CD4-positive, alpha-beta T cell treated with Interleukin-10 for 1 hour (primary cell): ENCODE measurements around the gene LARGE1.

Experiments used
- DNase-seq: peaks from one replicate; pipeline ENCODE4 v3.0.0-alpha.2; 2020

The LARGE1 gene

DNA sequence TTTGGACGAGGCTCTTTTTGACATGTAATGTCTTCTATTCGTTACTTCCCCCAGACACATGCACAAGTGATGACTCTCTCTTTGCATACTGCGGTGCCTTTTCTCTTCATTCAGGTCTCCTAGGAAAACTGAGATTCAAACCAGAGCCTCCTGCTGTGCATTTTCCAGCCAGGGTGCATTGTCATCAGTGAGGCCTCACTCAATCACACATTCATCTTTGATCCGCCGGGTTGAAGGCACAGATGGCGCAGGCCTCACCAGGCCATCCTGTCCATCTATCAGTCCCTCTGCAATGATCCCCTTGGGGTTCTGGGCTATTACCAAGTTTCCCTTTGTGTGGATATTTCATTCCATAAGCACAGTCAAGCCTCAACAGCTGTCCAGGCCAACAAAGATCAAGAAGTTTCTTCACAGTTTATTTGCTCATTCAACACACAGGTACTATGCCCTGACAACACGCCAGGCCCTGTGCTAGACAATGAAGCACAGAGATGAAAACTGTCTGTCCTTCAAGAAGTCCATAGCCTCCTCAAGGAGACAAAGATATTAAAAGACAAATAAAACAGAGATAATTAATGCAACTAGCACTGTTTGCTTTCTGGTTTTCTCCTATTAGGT, 107.8 kb downstream of the LARGE1 start:
- DNase-seq, result no peak

GRCh38 chr22:33811686-33812085, 108.6 kb downstream of the LARGE1 start:
- DNase-seq, result no peak

DNA sequence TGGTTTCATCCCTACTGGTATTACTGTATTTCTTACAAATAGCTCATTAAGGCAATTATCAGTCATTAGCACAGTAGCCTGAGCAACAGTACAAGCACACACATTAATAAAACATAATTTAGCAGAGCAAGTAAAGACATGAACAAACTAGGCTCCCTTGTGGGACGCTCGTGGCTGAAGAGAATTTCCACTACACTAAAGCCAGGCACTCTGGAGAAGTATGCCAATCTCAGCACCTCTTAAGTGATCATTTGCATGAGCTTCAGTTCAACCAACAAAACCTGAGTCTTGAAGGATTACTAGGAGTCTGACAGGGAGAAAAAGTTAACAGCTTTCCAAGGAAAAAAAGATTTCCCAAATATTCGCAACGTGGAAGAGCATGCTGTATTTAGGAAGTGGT, 109.1 kb downstream of the LARGE1 start:
- DNase-seq, result no peak

GRCh38 chr22:33807470-33807869, 112.8 kb downstream of the LARGE1 start:
- no peak for DNase-seq

DNA sequence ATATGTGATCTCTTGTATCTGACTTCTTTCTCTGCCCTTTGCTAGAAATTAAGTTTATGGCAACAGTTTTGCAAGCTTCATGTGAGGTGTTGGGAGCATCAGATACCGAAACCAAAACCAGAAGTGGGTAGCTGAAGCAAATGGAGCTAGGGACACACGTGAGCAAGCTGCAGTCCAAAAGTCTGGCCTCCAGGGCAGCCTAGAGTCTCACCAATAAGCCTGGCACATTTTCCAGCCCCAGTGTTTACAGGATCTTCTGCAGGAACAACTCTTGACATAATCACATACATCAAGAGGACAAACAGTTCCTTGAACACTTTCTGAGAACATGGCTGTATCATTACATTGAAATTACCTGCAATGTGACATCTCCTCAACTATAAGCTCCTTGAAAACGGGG, 114.1 kb downstream of the LARGE1 start:
- no peak for DNase-seq

DNA sequence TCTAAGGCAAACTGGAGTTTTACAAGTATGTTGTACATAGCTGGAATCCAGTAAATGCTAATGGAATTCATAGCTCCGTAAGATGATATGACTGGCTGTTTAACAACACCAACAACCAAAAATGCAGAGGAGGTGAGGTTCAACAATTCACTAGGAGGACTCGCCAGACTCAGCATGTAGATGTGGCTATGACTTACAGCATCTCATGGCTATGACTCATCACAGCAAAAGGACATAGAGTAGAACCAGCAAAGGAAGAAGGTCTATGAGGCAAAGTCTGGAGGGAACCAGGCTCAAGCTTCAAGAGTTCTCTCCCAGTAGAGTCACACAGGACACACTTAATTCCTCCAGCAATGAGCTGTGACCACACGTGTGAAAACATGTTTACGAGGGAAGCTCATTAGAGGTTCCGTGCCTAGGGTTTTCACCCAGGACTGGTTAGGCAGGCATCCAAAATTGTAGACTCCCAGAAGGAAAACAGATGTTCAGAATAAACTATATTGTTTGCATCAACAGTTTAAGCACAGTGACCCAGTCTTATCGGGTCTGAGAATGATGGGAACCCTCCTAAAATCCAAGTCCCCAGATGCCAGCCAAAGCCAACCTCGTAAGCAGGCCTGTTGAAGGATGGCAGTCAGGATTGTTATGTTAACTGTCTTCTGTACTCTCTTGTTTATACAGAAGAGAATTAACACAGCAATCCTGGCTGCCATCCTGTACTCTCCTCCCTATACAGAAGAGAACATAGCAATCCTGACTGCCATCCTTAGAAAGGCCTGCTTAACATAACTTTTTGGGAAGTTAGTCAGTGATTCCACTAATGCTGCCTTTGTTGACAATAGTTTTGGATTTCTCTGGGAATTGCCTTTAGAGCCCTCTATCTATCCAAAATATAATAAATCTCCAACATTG, 116.6 kb downstream of the LARGE1 start:
- DNase-seq, result no peak

DNA sequence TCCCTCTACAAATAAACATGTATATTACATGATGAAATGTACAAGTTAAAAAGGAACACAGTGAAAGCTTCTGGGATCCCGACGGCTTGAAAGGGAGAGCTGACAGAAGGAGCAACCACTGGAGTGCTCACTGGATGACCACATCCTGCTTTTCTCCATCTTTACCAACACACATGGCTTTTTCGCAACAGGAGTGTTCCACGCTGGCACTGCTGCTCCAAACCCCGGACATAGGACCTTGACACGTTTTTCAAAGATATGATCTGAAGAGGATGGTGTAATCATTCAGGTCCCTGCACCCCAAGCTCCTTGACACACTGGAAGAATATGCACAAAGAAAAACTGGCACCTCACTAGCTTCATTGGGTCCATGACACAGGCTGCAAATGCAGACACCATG, 121.9 kb downstream of the LARGE1 start:
- DNase-seq, result no peak

- no peak for DNase-seq
These were observed 123.8 kb downstream of the LARGE1 start for GRCh38 chr22:33796494-33796893.

GRCh38 chr22:33793475-33793874, 126.8 kb downstream of the LARGE1 start:
- no peak for DNase-seq

GRCh38 chr22:33792832-33793231, 127.4 kb downstream of the LARGE1 start:
- DNase-seq, result no peak

DNA sequence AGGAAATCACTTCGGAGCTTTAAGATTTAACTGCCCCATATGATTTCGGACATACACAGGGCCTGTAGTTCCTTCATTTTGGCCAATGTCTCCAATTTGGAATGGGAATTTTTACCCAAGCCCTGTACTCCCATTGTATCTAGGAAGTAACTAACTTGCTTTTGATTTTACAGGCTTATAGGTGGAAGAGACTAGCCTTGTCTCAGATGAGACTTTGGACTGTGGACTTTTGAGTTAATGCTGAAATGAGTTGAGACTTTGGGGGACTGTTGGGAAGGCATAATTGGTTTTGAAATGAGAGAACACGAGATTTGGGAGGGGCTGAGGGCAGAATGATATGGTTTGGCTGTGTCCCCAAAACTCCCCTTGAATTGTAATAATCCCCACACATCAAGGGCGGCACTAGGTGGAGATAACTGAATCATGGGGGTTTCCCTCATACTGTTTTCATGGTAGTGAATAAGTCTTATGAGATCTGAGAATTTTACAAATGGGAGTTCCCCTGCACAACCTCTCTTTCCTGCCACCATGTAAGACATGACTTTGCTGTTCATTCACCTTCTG, 130.5 kb downstream of the LARGE1 start:
- no peak for DNase-seq

GRCh38 chr22:33788927-33789326, 131.3 kb downstream of the LARGE1 start:
- DNase-seq, result no peak

GRCh38 chr22:33787645-33788456, 132.4 kb downstream of the LARGE1 start:
- no peak for DNase-seq

DNA sequence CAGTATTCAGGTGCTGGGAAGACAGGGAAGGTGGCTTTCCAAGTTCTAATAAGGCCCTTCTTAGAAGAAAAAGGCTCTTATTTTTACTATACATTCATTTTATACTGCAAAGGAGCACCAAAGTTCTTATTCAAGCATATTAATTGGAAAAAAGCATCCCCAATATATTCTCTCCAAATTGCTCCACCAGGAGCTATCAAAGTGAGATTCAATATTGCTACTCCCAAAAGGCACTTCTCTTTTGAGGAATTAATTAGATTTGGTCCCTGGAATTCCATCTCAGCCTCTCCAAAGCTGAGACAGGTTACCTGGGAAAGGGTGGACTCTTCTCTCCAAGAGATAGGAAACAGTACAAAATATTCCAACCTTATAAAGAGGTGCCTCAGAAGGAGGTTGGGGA, 134.1 kb downstream of the LARGE1 start:
- no peak for DNase-seq

GRCh38 chr22:33785283-33785968, 134.8 kb downstream of the LARGE1 start:
- DNase-seq, result no peak

- DNase-seq, result no peak
These were observed 138.9 kb downstream of the LARGE1 start for GRCh38 chr22:33781411-33781810.

DNA sequence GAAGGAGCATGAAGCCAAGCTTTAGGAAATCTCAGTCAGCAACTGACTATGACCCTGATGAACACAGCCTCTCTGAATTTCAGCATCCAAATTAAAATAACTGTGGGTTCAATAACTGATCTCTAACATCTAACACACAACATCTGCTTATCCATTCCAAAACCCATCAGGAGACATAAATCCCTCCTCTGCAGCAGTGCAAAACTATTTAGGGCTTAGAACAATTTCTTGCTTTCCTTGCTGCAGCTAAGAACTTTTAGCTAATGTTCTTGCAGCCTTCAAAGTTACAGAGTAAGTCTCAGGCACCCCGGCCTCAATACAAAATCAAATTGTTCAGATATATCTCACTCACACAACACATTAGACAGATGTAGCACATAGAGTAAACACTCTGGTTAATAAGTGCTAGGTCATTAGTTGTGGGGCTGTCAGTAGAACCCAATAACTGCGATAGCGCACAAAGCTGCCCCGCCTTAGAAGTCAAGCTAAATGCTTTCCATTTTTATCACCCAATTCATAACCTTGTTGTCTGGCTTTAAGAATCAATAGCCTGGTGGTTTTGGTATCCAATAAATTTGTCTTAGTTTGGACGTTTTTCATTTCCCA, 139.6 kb downstream of the LARGE1 start:
- DNase-seq, result no peak

GRCh38 chr22:33779243-33779642, 141.0 kb downstream of the LARGE1 start:
- DNase-seq, result no peak

GRCh38 chr22:33776491-33776890, 143.8 kb downstream of the LARGE1 start:
- DNase-seq, result no peak

GRCh38 chr22:33774781-33775180, 145.5 kb downstream of the LARGE1 start:
- no peak for DNase-seq

- no peak for DNase-seq
These were observed 147.5 kb downstream of the LARGE1 start for GRCh38 chr22:33772745-33773144.

GRCh38 chr22:33771136-33771535, 149.1 kb downstream of the LARGE1 start:
- no peak for DNase-seq
